GM19043 (cell line): Measurements from ENCODE around the gene RIPOR2.
"Not testable (repeated sequence)": the region's sequence is repeated elsewhere in the genome, so short reads cannot be mapped to it uniquely, and the experiment has no call there.

Experiments used
- ATAC-seq: cut with Tn5 transposase; IDR thresholded peaks from one replicate; pipeline ENCODE4 v1.9.1; 2021; ENCODE audit warnings: low read depth; ENCODE audit not compliant: unreplicated experiment

The RIPOR2 gene

GRCh38 chr6:24881376-24881775 lies 54.4 kb downstream of the RIPOR2 start:
- no peak for ATAC-seq

GRCh38 chr6:24880451-24880850 lies 55.3 kb downstream of the RIPOR2 start:
- no peak for ATAC-seq

- ATAC-seq = no peak
Measured at GRCh38 chr6:24879351-24879750, 56.4 kb downstream of the RIPOR2 start.

- ATAC-seq = not testable (repeated sequence)
Measured at GRCh38 chr6:24877747-24878146, 58.0 kb downstream of the RIPOR2 start.

- ATAC-seq = no peak
Measured at GRCh38 chr6:24876499-24877465, 59.0 kb downstream of the RIPOR2 start.

- no peak for ATAC-seq
Measured at GRCh38 chr6:24875534-24875901, 60.2 kb downstream of the RIPOR2 start.

- no peak for ATAC-seq
Measured at GRCh38 chr6:24874776-24875533, 60.8 kb downstream of the RIPOR2 start.

- no peak for ATAC-seq
Measured at GRCh38 chr6:24874128-24874527, 61.6 kb downstream of the RIPOR2 start.

- no peak for ATAC-seq
Measured at GRCh38 chr6:24872779-24873178, 63.0 kb downstream of the RIPOR2 start.

- no peak for ATAC-seq
Measured at GRCh38 chr6:24868765-24869164, 67.0 kb downstream of the RIPOR2 start.

- ATAC-seq = no peak
Measured at GRCh38 chr6:24867104-24867703, 68.6 kb downstream of the RIPOR2 start.

GRCh38 chr6:24865161-24865560 lies 70.6 kb downstream of the RIPOR2 start:
- no peak for ATAC-seq

- no peak for ATAC-seq
Measured at GRCh38 chr6:24864343-24864742, 71.4 kb downstream of the RIPOR2 start.

GRCh38 chr6:24861934-24862333 lies 73.8 kb downstream of the RIPOR2 start:
- ATAC-seq = peak; percentile 66

GRCh38 chr6:24859608-24860200 lies 76.1 kb downstream of the RIPOR2 start:
- no peak for ATAC-seq

- no peak for ATAC-seq
Measured at GRCh38 chr6:24859132-24859531, 76.6 kb downstream of the RIPOR2 start.

- peak; percentile 65 for ATAC-seq
Measured at GRCh38 chr6:24858177-24858653, 77.5 kb downstream of the RIPOR2 start.

GRCh38 chr6:24856901-24857670 lies 78.7 kb downstream of the RIPOR2 start:
- no peak for ATAC-seq

GRCh38 chr6:24856246-24856599 lies 79.5 kb downstream of the RIPOR2 start:
- ATAC-seq = no peak
